A549 (cell line): ENCODE measurements around the gene OPN1LW. TPM values are rescaled to one million over a fixed set of nuclear protein-coding genes. Genes with fewer than 3 reads are reported as not detected.
"Not testable (repeated sequence)": the region's sequence is repeated elsewhere in the genome, so short reads cannot be mapped to it uniquely, and the experiment has no call there.

Experiments
- ATAC-seq, 2 experiments: fragments of 200-7000 bp in 1 of 2; fragments of >200 bp in 1 of 2; cut with Nextera tagmentation in 1 of 2; cut with Tn5 transposase in 1 of 2; 3 replicates each; pipeline versions ENCODE4 v1.8.0 to v1.9.1; 2018 to 2020; ENCODE audit warnings: mild to moderate bottlenecking in 1 of 2, moderate library complexity in 1 of 2
- CTCF ChIA-PET: fragments of 300-600 bp; sonication (Branson Sonifier 250); formaldehyde crosslinking; extraction: SDS; loops from one replicate; lab custom pipeline; 2021; ENCODE audit warnings: antibody characterized with exemption, inconsistent platforms; lab: Yijun Ruan, JAX
- POLR2A ChIA-PET: fragments of 350-600 bp; formaldehyde crosslinking; extraction: SDS; loops from one replicate; lab custom pipeline; 2021; ENCODE audit warnings: antibody characterized with exemption, inconsistent platforms; lab: Yijun Ruan, JAX
- DNase-seq, 2 experiments: peaks; one replicate each; pipeline versions ENCODE4 v3.0.0 to v3.0.0-alpha.2; 2011 to 2016; ENCODE audit warnings: low read depth in 1 of 2, low spot score in 1 of 2
- FAIRE-seq: peaks from 2 replicates; lab custom pipeline; 2011; peaks lifted over from hg19 to GRCh38; lab: Jason Lieb, UNC
- H3K27ac ChIP-seq, 2 experiments: fragments of >200 bp; sonication (Bioruptor Twin); formaldehyde crosslinking; 3 replicates each; pipeline ENCODE4 v1.5.1; 2016 to 2017
- H3K4me1 ChIP-seq: fragments of >200 bp; sonication (Bioruptor Twin); formaldehyde crosslinking; 3 replicates; pipeline ENCODE4 v1.6.1; 2016
- H3K4me2 ChIP-seq: fragments of >200 bp; sonication (Bioruptor Twin); formaldehyde crosslinking; 3 replicates; pipeline ENCODE4 v1.6.1; 2016
- H3K4me3 ChIP-seq: fragments of >200 bp; sonication (Bioruptor Twin); formaldehyde crosslinking; 3 replicates; pipeline ENCODE4 v1.5.1; 2016
- H3K9me3 ChIP-seq: fragments of >200 bp; sonication (Bioruptor Twin); formaldehyde crosslinking; 3 replicates; pipeline ENCODE4 v1.6.1; 2016
- BCL3 ChIP-seq: fragments of >200 bp; sonication (Bioruptor Twin); formaldehyde crosslinking; IDR thresholded peaks from 3 replicates; pipeline ENCODE4 v1.6.1; 2016
- CBX8 ChIP-seq: fragments of 200-600 bp; sonication (generic); IDR thresholded peaks from 2 replicates; pipeline ENCODE4 v1.6.1; 2016
- CTCF ChIP-seq: fragments of >200 bp; sonication (Bioruptor Twin); formaldehyde crosslinking; IDR thresholded peaks from 3 replicates; pipeline ENCODE4 v1.5.1; 2016
- E2F6 ChIP-seq: IDR thresholded peaks from 2 replicates; pipeline ENCODE4 v1.6.1; 2012; ENCODE audit warnings: low read depth, borderline replicate concordance
- GATA3 ChIP-seq: IDR thresholded peaks from 2 replicates; pipeline ENCODE4 v1.6.1; 2012; ENCODE audit warnings: borderline replicate concordance
- HDAC2 ChIP-seq: fragments of 200-600 bp; sonication (generic); IDR thresholded peaks from 2 replicates; pipeline ENCODE4 v1.6.1; 2016
- HES2 ChIP-seq: fragments of >200 bp; sonication (Bioruptor Twin); formaldehyde crosslinking; IDR thresholded peaks from 2 replicates; pipeline ENCODE4 v1.6.1; 2016
- HOXB13 ChIP-seq: fragments of 250-450 bp; sonication (Bioruptor Pico); IDR thresholded peaks from 2 replicates; pipeline ENCODE4 v1.5.0; 2020; ENCODE audit warnings: low read depth, mild to moderate bottlenecking, moderate library complexity
- JUNB ChIP-seq: fragments of >200 bp; sonication (Bioruptor Twin); formaldehyde crosslinking; IDR thresholded peaks from 2 replicates; pipeline ENCODE4 v1.6.1; 2016
- MAFK ChIP-seq: fragments of 450-650 bp; IDR thresholded peaks from 2 replicates; pipeline ENCODE4 v1.6.1; 2014; ENCODE audit not compliant: partially characterized antibody
- MAX ChIP-seq: IDR thresholded peaks from 2 replicates; pipeline ENCODE4 v1.6.1; 2012
- MAZ ChIP-seq: fragments of 150-350 bp; IDR thresholded peaks from 2 replicates; pipeline ENCODE4 v1.6.1; 2014; ENCODE audit warnings: antibody characterized with exemption, low read depth, low read length, borderline replicate concordance
- NFE2L2 ChIP-seq: fragments of 150-350 bp; conservative IDR thresholded peaks from 2 replicates; pipeline ENCODE4 v1.6.1; 2014; ENCODE audit warnings: low read length
- RAD21 ChIP-seq, 2 experiments: fragments of >200 bp in 1 of 2; sonication (Bioruptor Twin) in 1 of 2; formaldehyde crosslinking in 1 of 2; IDR thresholded peaks in 1 of 2; conservative IDR thresholded peaks in 1 of 2; 2 replicates in 1 of 2; 3 replicates in 1 of 2; pipeline ENCODE4 v1.6.1; 2012 to 2018; ENCODE audit warnings: inconsistent platforms in 1 of 2
- WGBS: methylation state at CpG from one replicate; pipeline ENCODE4 v1.1.6; 2017; ENCODE audit errors: missing lambda C conversion rate; 5-methylcytosine and 5-hydroxymethylcytosine counted together
- polyA plus RNA-seq, 4 experiments: library from polyadenylated mRNA; depleted of rRNA in 3 of 4; stranded (reverse); fragments of >200 nt; fragmentation: RNase III in 1 of 4; extraction: RNeasy Plus Mini Kit Qiagen cat#74134 plus additional on column Dnase treatment in 1 of 4; gene quantifications; 2 replicates in 3 of 4; 3 replicates in 1 of 4; pipeline ENCODE4 v1.2.3, GENCODE V29; 2011 to 2017

OPN1LW gene
- polyA plus RNA-seq, 2 of the 4 experiments (the other 2 are of a cell fraction), result not detected

GRCh38 chrX:154140742-154141141 is 3.3 kb upstream of the OPN1LW start:
- POLR2A ChIA-PET, result no interaction called here
- no peaks in the 10 kb centered on the region for H3K9me3 ChIP-seq
- ATAC-seq (no peak), DNase-seq (no peak), FAIRE-seq (no peak)
- H3K27ac ChIP-seq, result no peak overlapping the region
- WGBS, result 77% methylated on average over 2 of the region's 10 CpGs
- TF ChIP-seq NFE2L2 (no peak), CBX8 (no peak), BCL3 (no peak), CTCF (no peak), MAZ (no peak), HES2 (no peak), HDAC2 (no peak), MAFK (no peak), RAD21 (conservative IDR thresholded peaks at IDR 0.05 in 1 of 2, IDR thresholded peaks at IDR 0.05 in 1 of 2) (no peak), HOXB13 (CRISPR knock-in tag) (no peak), E2F6 (no peak), JUNB (no peak)
- no peaks in the 10 kb centered on the region for H3K4me1 ChIP-seq
- H3K4me2 ChIP-seq, result no peak overlapping the region
- CTCF ChIA-PET, result interaction anchor here (1.1 kb wide), 1 partner anchor 15 kb away, joined by 3 read pairs; no protein-coding TSS in a partner anchor
- H3K4me3 ChIP-seq, result no peak overlapping the region

GRCh38 chrX:154142386-154142785 is 1.7 kb upstream of the OPN1LW start:
- CTCF ChIA-PET, result interaction anchor here (1.3 kb wide), 1 partner anchor 121 kb away, joined by 3 read pairs; no protein-coding TSS in a partner anchor
- 82% methylated on average over 8 of the region's 8 CpGs for WGBS
- Histone ChIP-seq H3K27ac (no peak overlapping the region), H3K4me2 (no peak overlapping the region), H3K4me3 (no peak overlapping the region), H3K4me1 (no peaks in the 10 kb centered on the region), H3K9me3 (no peaks in the 10 kb centered on the region)
- POLR2A ChIA-PET, result no interaction called here
- DNase-seq, result no peak
- no peak for ATAC-seq
- no peak for FAIRE-seq
- TF ChIP-seq GATA3, result no peak
- TF ChIP-seq MAX, result no peak
- no peak for TF ChIP-seq MAZ

GRCh38 chrX:154142950-154143745 is 895 bp upstream of the OPN1LW start:
- no peak for TF ChIP-seq CTCF
- Histone ChIP-seq H3K4me2 (no peak overlapping the region), H3K9me3 (no peaks in the 10 kb centered on the region), H3K27ac (no peak overlapping the region), H3K4me1 (no peaks in the 10 kb centered on the region), H3K4me3 (no peak overlapping the region)
- DNase-seq (no peak), ATAC-seq (no peak), FAIRE-seq (no peak)
- WGBS, result 71% methylated on average over 12 of the region's 23 CpGs
- POLR2A ChIA-PET, result no interaction called here
- CTCF ChIA-PET, result interaction anchor here (1.3 kb wide), 1 partner anchor 122 kb away, joined by 3 read pairs; no protein-coding TSS in a partner anchor

- POLR2A ChIA-PET, DNase-seq, H3K27ac ChIP-seq, H3K4me2 ChIP-seq, H3K4me1 ChIP-seq, H3K9me3 ChIP-seq, ATAC-seq, FAIRE-seq, H3K4me3 ChIP-seq, CTCF ChIA-PET: not testable (repeated sequence)
- WGBS, result 100% methylated on average over 1 of the region's 6 CpGs
Measured at GRCh38 chrX:154151030-154151429, 7.0 kb downstream of the OPN1LW start.

GRCh38 chrX:154156221-154156620 is 12.2 kb downstream of the OPN1LW start:
- H3K4me3 ChIP-seq, ATAC-seq, H3K27ac ChIP-seq, H3K9me3 ChIP-seq, CTCF ChIA-PET, FAIRE-seq, H3K4me1 ChIP-seq, H3K4me2 ChIP-seq, DNase-seq, POLR2A ChIA-PET: not testable (repeated sequence)
- WGBS, result 93% methylated on average over 9 of the region's 11 CpGs

GRCh38 chrX:154157207-154157606 is 13.2 kb downstream of the OPN1LW start:
- POLR2A ChIA-PET, H3K4me3 ChIP-seq, H3K9me3 ChIP-seq, FAIRE-seq, ATAC-seq, CTCF ChIA-PET, H3K4me1 ChIP-seq, H3K4me2 ChIP-seq, DNase-seq, H3K27ac ChIP-seq: not testable (repeated sequence)
- no CpG with 5 or more reads among the region's 2 CpGs for WGBS
